Endothelial cell of umbilical vein (primary cell): ENCODE data around the gene HMCES.

Source experiments
- POLR2A ChIP-seq: IDR thresholded peaks from 2 replicates; pipeline ENCODE4 v1.6.1; 2012; ENCODE audit warnings: low read depth, mild to moderate bottlenecking, control low read depth, low read length
- TF ChIP-seq, protein P1 (sequence below), 2 donors: IDR thresholded peaks; 1 replicate in 1 of 2; 2 replicates in 1 of 2; pipeline ENCODE4 v1.5.1; 2011; ENCODE audit warnings: low read length in 2 of 2, mild to moderate bottlenecking in 2 of 2, moderate library complexity in 2 of 2, control low read depth in 1 of 2, inconsistent platforms in 1 of 2, low read depth in 1 of 2; ENCODE audit not compliant: insufficient read depth in 1 of 2; ENCODE audit errors: extremely low read depth in 1 of 2

DNA sequence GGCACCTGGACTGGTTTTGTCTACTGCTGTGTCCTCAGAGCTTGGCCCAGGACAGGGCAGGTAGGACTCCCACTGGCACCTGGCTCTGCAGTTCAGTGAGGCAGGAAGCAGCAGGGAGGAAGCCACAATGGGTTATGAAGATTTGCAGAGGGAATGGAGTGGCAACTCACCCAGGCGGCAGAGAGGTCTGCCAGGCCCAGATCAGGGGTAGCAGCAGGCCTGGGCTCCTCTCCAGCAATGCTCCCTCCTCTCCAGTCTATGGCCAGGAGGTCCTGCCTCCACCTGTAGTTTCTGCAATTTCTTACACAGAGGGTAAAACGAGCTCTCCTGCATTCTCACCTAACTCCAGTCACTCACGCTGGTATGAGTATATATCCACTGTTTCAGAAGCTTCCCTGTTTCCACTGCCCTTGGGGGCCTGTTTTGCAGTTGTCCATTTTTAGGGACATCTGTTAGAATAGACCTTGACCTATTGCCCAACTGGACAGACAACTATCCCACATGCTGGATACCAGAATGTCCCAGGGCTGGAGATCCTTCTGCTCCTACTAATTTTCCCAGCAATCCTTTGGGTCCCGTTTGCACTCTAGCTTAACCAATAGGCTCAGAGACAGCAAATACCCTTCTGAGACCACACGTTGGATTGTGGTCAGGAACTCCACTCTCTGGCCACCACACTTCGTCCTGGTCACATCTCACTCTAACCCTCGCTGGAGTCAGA, 35.2 kb downstream of the HMCES start:
- peak; percentile 9 for TF ChIP-seq POLR2A
- TF ChIP-seq, protein P1, sequence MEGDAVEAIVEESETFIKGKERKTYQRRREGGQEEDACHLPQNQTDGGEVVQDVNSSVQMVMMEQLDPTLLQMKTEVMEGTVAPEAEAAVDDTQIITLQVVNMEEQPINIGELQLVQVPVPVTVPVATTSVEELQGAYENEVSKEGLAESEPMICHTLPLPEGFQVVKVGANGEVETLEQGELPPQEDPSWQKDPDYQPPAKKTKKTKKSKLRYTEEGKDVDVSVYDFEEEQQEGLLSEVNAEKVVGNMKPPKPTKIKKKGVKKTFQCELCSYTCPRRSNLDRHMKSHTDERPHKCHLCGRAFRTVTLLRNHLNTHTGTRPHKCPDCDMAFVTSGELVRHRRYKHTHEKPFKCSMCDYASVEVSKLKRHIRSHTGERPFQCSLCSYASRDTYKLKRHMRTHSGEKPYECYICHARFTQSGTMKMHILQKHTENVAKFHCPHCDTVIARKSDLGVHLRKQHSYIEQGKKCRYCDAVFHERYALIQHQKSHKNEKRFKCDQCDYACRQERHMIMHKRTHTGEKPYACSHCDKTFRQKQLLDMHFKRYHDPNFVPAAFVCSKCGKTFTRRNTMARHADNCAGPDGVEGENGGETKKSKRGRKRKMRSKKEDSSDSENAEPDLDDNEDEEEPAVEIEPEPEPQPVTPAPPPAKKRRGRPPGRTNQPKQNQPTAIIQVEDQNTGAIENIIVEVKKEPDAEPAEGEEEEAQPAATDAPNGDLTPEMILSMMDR (IDR thresholded peaks at IDR 0.05; ENCODE audit: extremely low read depth in 1 of 2, insufficient read depth in 1 of 2, low read depth in 1 of 2, low read length in 2 of 2) = no peak
